Measurements from ENCODE around the gene SELENOI. TPM values are rescaled to one million over a fixed set of nuclear protein-coding genes. Genes with fewer than 3 reads are reported as not detected.

Gene SELENOI
- 69.2 TPM for total RNA-seq

DNA sequence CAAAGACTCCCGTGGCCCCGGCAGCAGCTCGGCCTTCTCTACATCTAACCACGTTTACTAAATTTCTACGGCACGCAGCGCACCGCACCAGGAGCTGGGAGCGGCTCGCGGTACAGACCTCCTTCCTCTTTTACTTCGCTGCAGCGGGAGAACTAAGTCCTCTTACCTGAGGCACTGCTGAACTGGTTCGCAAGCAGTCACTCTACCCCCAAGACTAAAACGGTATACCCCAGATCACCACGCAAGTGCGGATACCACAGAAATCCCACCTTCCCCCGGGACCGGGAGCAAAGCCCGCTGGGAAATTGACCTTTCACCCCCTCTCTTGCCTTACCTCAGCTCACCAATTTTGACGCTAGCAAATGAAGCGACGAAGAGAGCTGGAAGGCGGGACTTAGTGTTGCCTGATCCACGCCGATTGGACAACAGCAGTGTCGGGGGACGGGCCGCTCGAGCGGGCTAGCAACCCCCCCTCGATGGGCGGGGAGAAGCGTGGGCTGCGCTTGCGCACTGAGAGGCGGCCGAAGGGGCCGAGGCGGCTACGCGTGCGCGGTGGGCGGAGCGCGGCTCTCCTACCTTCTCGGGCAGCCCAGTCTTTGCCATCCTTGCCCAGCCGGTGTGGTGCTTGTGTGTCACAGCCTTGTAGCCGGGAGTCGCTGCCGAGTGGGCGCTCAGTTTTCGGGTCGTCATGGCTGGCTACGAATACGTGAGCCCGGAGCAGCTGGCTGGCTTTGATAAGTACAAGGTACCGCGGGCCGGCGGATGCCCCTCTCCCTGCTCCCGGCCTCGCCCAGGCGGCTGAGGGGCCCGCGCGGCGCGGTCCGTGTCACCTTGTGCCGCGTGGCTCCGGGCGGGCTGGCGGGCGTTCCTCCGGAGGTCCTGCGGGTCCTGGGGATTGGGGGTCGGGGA, at the start of gene SELENOI:
SELENOI (plus strand) TSS at position 599 of the 909 bp plus-strand sequence; CDS start at position 689, 90 bp downstream.

DNA sequence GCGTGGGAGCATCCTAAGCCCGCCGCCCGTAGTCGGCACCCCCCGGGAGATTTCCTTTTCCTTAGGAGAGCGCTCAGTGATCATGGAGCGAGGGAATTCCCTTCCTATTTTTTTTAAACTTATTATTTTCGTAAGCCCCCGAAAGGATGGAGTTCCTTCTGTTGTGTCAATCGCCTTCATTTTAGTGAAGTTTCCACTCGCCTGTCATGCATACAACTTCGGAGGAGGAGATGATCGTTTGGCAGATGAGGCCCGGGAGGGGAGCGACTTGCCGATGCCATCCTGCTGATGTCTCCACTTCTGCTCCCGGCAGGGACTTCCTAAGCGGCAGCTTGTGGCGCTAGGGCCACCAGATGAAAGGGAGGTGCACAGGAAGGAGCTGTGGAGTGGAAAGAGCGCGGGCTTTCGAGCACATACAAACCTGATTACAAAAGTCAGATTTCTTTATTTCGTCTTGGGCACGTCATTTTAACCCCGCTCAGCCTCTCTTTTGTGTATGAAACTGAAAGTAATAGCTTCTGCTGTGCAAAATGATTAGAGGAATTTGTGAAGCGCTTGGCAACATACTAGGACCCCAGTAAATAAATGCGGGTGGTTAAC, 611 bp downstream of the SELENOI start, which contains the start of gene ADGRF3:
ADGRF3 (minus strand) TSS at position 336 of the 600 bp plus-strand sequence. CDS start 555 bp downstream, outside the sequence.

DNA sequence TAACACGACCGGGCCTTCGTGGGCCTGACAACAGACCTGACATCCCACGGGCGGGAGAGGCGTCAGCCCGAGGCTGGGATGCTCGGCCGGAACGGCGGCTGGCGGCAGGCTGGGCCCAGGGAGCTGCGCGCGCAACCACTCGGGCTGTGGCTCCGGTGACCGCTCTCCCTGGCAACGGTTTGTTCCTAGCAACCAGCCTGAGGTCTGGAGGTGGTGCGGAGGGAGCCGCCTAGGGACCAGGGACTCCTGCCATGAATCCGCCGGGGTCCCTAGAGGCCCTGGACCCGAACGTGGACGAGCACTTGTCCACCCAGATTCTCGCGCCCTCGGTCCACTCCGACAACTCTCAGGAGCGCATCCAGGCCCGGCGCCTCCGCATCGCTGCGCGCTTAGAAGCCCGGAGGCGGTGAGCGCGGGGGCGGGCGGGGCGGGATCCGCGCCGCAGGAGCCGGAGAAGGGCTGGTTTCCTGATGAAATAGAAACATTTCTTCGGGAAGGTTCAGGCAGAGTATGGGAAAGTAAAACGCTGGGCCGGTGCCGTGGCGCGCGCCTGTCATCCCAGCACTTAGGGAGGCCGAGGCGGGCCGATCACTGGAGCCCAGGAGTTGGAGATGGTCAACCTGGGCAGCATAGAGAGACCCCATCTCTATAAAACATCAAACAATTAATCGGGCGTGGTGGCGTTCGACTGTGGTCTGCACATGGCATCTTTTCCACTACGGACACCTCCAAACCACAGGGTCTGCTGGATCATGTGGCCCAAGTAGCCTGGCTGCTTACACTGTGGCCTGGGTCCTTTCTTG, 56.0 kb downstream of the SELENOI start, which contains the start of gene DRC1:
DRC1 (plus strand) TSS at position 182 of the 803 bp plus-strand sequence; CDS start at position 252, 70 bp downstream.

Other genes with a start within 250 kb of the SELENOI start
- gene GAREM2, start 173.1 kb upstream of the SELENOI start, total RNA-seq, result 11.9 TPM
- 69.5 TPM for gene HADHA, start 101.5 kb upstream of the SELENOI start, total RNA-seq
- gene HADHB, start 101.2 kb upstream of the SELENOI start, total RNA-seq, result 47.0 TPM
- under 0.01 TPM for gene ADGRF3, start 646 bp downstream of the SELENOI start, total RNA-seq
- gene DRC1, start 55.8 kb downstream of the SELENOI start, total RNA-seq, result 2.2 TPM
- gene OTOF, start 132.0 kb downstream of the SELENOI start, total RNA-seq, result 0.31 TPM

Measured in parietal lobe (tissue), 1 donor.